ENCODE data around the gene RPAP2.
"Not testable (repeated sequence)": the region's sequence is repeated elsewhere in the genome, so short reads cannot be mapped to it uniquely, and the experiment has no call there.

The RPAP2 gene

GRCh38 chr1:92377991-92378390, 79.1 kb downstream of the RPAP2 start:
- not testable (repeated sequence) for DNase-seq

GRCh38 chr1:92380867-92381266, 82.0 kb downstream of the RPAP2 start:
- no peak for DNase-seq

GRCh38 chr1:92393966-92394365, 95.1 kb downstream of the RPAP2 start:
- not testable (repeated sequence) for DNase-seq

GRCh38 chr1:92398519-92398918, 99.7 kb downstream of the RPAP2 start:
- no peak for DNase-seq

GRCh38 chr1:92399076-92399475, 100.2 kb downstream of the RPAP2 start:
- DNase-seq = no peak

- DNase-seq = no peak
Observed at GRCh38 chr1:92404661-92405060, 105.8 kb downstream of the RPAP2 start.

GRCh38 chr1:92408825-92409224, 110.0 kb downstream of the RPAP2 start:
- DNase-seq = no peak

- DNase-seq = no peak
Observed at GRCh38 chr1:92409946-92410549, 111.2 kb downstream of the RPAP2 start.

GRCh38 chr1:92410706-92411105, 111.8 kb downstream of the RPAP2 start:
- DNase-seq = no peak

- DNase-seq = no peak
Observed at GRCh38 chr1:92411511-92411910, 112.7 kb downstream of the RPAP2 start.

GRCh38 chr1:92419642-92420041, 120.8 kb downstream of the RPAP2 start:
- no peak for DNase-seq

- DNase-seq = no peak
Observed at GRCh38 chr1:92424381-92424780, 125.5 kb downstream of the RPAP2 start.

- DNase-seq = no peak
Observed at GRCh38 chr1:92425617-92426016, 126.8 kb downstream of the RPAP2 start.

- DNase-seq = no peak
Observed at GRCh38 chr1:92430030-92430429, 131.2 kb downstream of the RPAP2 start.

GRCh38 chr1:92434572-92434971, 135.7 kb downstream of the RPAP2 start:
- DNase-seq = not testable (repeated sequence)

GRCh38 chr1:92439291-92439690, 140.4 kb downstream of the RPAP2 start:
- DNase-seq = no peak

- no peak for DNase-seq
Observed at GRCh38 chr1:92441316-92441696, 142.4 kb downstream of the RPAP2 start.

GRCh38 chr1:92441697-92442342, 143.0 kb downstream of the RPAP2 start:
- DNase-seq = no peak

GRCh38 chr1:92442351-92442750, 143.5 kb downstream of the RPAP2 start:
- DNase-seq = no peak

GRCh38 chr1:92443893-92444292, 145.0 kb downstream of the RPAP2 start:
- DNase-seq = no peak

- DNase-seq = no peak
Observed at GRCh38 chr1:92444351-92444750, 145.5 kb downstream of the RPAP2 start.

- DNase-seq = no peak
Observed at GRCh38 chr1:92445865-92446264, 147.0 kb downstream of the RPAP2 start.

GRCh38 chr1:92446546-92446945, 147.7 kb downstream of the RPAP2 start:
- DNase-seq = no peak

GRCh38 chr1:92447033-92447681, 148.3 kb downstream of the RPAP2 start:
- DNase-seq = no peak

- DNase-seq = no peak
Observed at GRCh38 chr1:92447976-92448375, 149.1 kb downstream of the RPAP2 start.

Data from NCI-H1436 treated with DMSO at 0.1 percent for 48 hours (cell line).